ENCODE measurements around the gene TLE3.

Gene TLE3

GRCh38 chr15:70118599-70118998 lies 20.9 kb upstream of the TLE3 start:
- TF ChIP-seq BACH2 (CRISPR knock-in tag; IDR thresholded peaks at IDR 0.05; ENCODE audit: borderline replicate concordance), result no peak
- TF ChIP-seq OSR1 (CRISPR knock-in tag; IDR thresholded peaks at IDR 0.05), result no peak
- no peak for TF ChIP-seq ZNF70 (CRISPR knock-in tag; IDR thresholded peaks at IDR 0.05)
- TF ChIP-seq CSDC2 (CRISPR knock-in tag; IDR thresholded peaks at IDR 0.05), result no peak
- TF ChIP-seq ZFP3 (CRISPR knock-in tag; IDR thresholded peaks at IDR 0.05), result no peak
- TF ChIP-seq POU6F1 (CRISPR knock-in tag; IDR thresholded peaks at IDR 0.05; ENCODE audit: borderline replicate concordance, low read depth), result no peak
- TF ChIP-seq TCF4 (CRISPR knock-in tag; IDR thresholded peaks at IDR 0.05; ENCODE audit: borderline replicate concordance), result no peak
- no peak for TF ChIP-seq GLIS3 (CRISPR knock-in tag; IDR thresholded peaks at IDR 0.05)
- TF ChIP-seq ZNF8 (CRISPR knock-in tag; IDR thresholded peaks at IDR 0.05), result no peak
- TF ChIP-seq ZFP30 (CRISPR knock-in tag; IDR thresholded peaks at IDR 0.05), result no peak
- no peak for TF ChIP-seq RARB (CRISPR knock-in tag; IDR thresholded peaks at IDR 0.05)
- TF ChIP-seq ZC3H10 (CRISPR knock-in tag; IDR thresholded peaks at IDR 0.05), result no peak
- TF ChIP-seq, protein P1, sequence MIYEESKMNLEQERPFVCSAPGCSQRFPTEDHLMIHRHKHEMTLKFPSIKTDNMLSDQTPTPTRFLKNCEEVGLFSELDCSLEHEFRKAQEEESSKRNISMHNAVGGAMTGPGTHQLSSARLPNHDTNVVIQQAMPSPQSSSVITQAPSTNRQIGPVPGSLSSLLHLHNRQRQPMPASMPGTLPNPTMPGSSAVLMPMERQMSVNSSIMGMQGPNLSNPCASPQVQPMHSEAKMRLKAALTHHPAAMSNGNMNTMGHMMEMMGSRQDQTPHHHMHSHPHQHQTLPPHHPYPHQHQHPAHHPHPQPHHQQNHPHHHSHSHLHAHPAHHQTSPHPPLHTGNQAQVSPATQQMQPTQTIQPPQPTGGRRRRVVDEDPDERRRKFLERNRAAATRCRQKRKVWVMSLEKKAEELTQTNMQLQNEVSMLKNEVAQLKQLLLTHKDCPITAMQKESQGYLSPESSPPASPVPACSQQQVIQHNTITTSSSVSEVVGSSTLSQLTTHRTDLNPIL (CRISPR knock-in tag; IDR thresholded peaks at IDR 0.05; ENCODE audit: low read depth), result no peak
- TF ChIP-seq TOX (CRISPR knock-in tag; IDR thresholded peaks at IDR 0.05; ENCODE audit: borderline replicate concordance), result no peak
- no peak for TF ChIP-seq CSRNP3 (CRISPR knock-in tag; IDR thresholded peaks at IDR 0.05)
- no peak for TF ChIP-seq ISL1 (CRISPR knock-in tag; IDR thresholded peaks at IDR 0.05)
- TF ChIP-seq SNAI2 (CRISPR knock-in tag; IDR thresholded peaks at IDR 0.05), result no peak
- no peak for TF ChIP-seq ARNTL (CRISPR knock-in tag; IDR thresholded peaks at IDR 0.05; ENCODE audit: borderline replicate concordance, low read depth)
- TF ChIP-seq PPARA (CRISPR knock-in tag; IDR thresholded peaks at IDR 0.05; ENCODE audit: borderline replicate concordance), result no peak
- TF ChIP-seq, protein P2, sequence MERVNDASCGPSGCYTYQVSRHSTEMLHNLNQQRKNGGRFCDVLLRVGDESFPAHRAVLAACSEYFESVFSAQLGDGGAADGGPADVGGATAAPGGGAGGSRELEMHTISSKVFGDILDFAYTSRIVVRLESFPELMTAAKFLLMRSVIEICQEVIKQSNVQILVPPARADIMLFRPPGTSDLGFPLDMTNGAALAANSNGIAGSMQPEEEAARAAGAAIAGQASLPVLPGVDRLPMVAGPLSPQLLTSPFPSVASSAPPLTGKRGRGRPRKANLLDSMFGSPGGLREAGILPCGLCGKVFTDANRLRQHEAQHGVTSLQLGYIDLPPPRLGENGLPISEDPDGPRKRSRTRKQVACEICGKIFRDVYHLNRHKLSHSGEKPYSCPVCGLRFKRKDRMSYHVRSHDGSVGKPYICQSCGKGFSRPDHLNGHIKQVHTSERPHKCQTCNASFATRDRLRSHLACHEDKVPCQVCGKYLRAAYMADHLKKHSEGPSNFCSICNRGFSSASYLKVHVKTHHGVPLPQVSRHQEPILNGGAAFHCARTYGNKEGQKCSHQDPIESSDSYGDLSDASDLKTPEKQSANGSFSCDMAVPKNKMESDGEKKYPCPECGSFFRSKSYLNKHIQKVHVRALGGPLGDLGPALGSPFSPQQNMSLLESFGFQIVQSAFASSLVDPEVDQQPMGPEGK (CRISPR knock-in tag; IDR thresholded peaks at IDR 0.05; ENCODE audit: borderline replicate concordance), result no peak
- ATAC-seq, result no peak

GRCh38 chr15:70116317-70116716 lies 18.6 kb upstream of the TLE3 start:
- ATAC-seq, result no peak
- TF ChIP-seq ZFP3 (CRISPR knock-in tag; IDR thresholded peaks at IDR 0.05) (no peak), ZFP30 (CRISPR knock-in tag; IDR thresholded peaks at IDR 0.05) (no peak), POU6F1 (CRISPR knock-in tag; IDR thresholded peaks at IDR 0.05; ENCODE audit: borderline replicate concordance, low read depth) (no peak), ZC3H10 (CRISPR knock-in tag; IDR thresholded peaks at IDR 0.05) (no peak), GLIS3 (CRISPR knock-in tag; IDR thresholded peaks at IDR 0.05) (no peak), ZNF565 (CRISPR knock-in tag; conservative IDR thresholded peaks at IDR 0.05; ENCODE audit: low read depth) (no peak), ZNF8 (CRISPR knock-in tag; IDR thresholded peaks at IDR 0.05) (no peak)

GRCh38 chr15:70114221-70114620 lies 16.5 kb upstream of the TLE3 start:
- no peak for ATAC-seq
- TF ChIP-seq SNAI2 (CRISPR knock-in tag; IDR thresholded peaks at IDR 0.05) (no peak), OSR1 (CRISPR knock-in tag; IDR thresholded peaks at IDR 0.05) (no peak), RARB (CRISPR knock-in tag; IDR thresholded peaks at IDR 0.05) (no peak), PPARA (CRISPR knock-in tag; IDR thresholded peaks at IDR 0.05; ENCODE audit: borderline replicate concordance) (no peak), ZC3H10 (CRISPR knock-in tag; IDR thresholded peaks at IDR 0.05) (no peak), BACH2 (CRISPR knock-in tag; IDR thresholded peaks at IDR 0.05; ENCODE audit: borderline replicate concordance) (no peak), TOX (CRISPR knock-in tag; IDR thresholded peaks at IDR 0.05; ENCODE audit: borderline replicate concordance) (no peak), ESRRG (CRISPR knock-in tag; IDR thresholded peaks at IDR 0.05) (no peak), POU6F1 (CRISPR knock-in tag; IDR thresholded peaks at IDR 0.05; ENCODE audit: borderline replicate concordance, low read depth) (no peak), ISL1 (CRISPR knock-in tag; IDR thresholded peaks at IDR 0.05) (no peak), ZFP3 (CRISPR knock-in tag; IDR thresholded peaks at IDR 0.05) (no peak), CSRNP3 (CRISPR knock-in tag; IDR thresholded peaks at IDR 0.05) (no peak), ZFP30 (CRISPR knock-in tag; IDR thresholded peaks at IDR 0.05) (no peak), ZNF8 (CRISPR knock-in tag; IDR thresholded peaks at IDR 0.05) (no peak), ZNF70 (CRISPR knock-in tag; IDR thresholded peaks at IDR 0.05) (no peak)
- TF ChIP-seq, protein P2 (CRISPR knock-in tag; IDR thresholded peaks at IDR 0.05; ENCODE audit: borderline replicate concordance), result no peak

Measured in SK-N-SH treated with all-trans-retinoic acid at 6 μM for 48 hours (cell line).